Omental fat pad (tissue), 4 donors: ENCODE data around the gene RTF2. TPM values are rescaled to one million over a fixed set of nuclear protein-coding genes. Genes with fewer than 3 reads are reported as not detected.

Experiments used
- ATAC-seq: fragments of 150-250 bp; one replicate; pipeline ENCODE4 v1.9.1; 2016; ENCODE audit warnings: mild to moderate bottlenecking, moderate library complexity; ENCODE audit not compliant: low FRiP score
- DNase-seq: peaks from one replicate; pipeline ENCODE4 v3.0.0-alpha.2; 2019; ENCODE audit warnings: low spot score
- total RNA-seq, 4 donors: library from RNA; depleted of rRNA; stranded (reverse); fragments of >200 nt; gene quantifications; one replicate each; pipeline ENCODE4 v1.1.0, GENCODE V29; 2016
- TF ChIP-seq, protein P1 (sequence below), 3 donors: fragments of 450-650 bp; IDR thresholded peaks; one replicate each; pipeline ENCODE4 v1.5.1; 2016 to 2017; ENCODE audit warnings: antibody characterized with exemption in 3 of 3, mild to moderate bottlenecking in 3 of 3, moderate library complexity in 2 of 3

The RTF2 gene
- total RNA-seq, 4 donors from 2014 or later = 52.7 to 62.9 (median 53.7) TPM

DNA sequence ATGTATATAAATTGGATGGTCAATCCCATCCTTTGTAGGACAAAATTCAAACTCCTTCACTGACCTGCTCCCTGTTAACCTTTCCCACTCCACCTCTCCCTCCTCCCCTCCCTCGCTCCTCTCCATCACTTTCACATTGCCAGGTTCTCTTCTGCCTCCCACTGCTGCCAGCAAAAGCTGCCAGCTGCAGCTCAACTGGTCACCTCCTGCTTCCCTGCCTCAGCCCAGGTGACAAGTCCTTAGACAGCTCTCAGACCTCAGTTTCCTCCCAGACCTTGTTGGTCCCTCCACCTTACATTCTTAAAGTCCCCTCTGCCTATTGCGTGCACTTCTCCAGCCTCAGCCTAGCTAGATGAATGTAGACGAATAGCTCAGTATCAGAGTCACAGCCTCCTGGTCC, 23.3 kb upstream of the RTF2 start:
- TF ChIP-seq, protein P1, sequence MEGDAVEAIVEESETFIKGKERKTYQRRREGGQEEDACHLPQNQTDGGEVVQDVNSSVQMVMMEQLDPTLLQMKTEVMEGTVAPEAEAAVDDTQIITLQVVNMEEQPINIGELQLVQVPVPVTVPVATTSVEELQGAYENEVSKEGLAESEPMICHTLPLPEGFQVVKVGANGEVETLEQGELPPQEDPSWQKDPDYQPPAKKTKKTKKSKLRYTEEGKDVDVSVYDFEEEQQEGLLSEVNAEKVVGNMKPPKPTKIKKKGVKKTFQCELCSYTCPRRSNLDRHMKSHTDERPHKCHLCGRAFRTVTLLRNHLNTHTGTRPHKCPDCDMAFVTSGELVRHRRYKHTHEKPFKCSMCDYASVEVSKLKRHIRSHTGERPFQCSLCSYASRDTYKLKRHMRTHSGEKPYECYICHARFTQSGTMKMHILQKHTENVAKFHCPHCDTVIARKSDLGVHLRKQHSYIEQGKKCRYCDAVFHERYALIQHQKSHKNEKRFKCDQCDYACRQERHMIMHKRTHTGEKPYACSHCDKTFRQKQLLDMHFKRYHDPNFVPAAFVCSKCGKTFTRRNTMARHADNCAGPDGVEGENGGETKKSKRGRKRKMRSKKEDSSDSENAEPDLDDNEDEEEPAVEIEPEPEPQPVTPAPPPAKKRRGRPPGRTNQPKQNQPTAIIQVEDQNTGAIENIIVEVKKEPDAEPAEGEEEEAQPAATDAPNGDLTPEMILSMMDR (IDR thresholded peaks at IDR 0.05) = no peak
- ATAC-seq (no peak), DNase-seq (no peak)

DNA sequence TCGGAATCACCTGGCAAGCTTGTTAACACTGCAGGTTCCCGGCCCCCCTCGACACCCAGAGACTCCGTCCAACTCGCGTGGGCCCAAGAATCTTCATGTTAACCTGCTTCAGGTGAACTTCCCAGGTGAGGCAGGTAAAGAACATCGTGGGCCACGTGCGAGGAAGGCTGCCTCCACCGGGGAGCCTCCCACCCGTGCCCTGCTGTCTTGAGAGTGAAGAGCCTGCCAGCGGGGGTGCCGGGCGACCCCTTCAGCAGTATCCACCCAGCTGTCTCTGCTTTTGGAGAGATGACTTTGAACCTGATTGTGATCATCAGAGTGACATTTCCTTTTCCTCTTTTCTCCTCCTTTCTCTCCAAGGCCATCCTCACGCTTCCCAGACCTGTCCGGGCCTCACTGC, 22.9 kb upstream of the RTF2 start:
- TF ChIP-seq, protein P1 (IDR thresholded peaks at IDR 0.05) = no peak
- no peak for ATAC-seq
- no peak for DNase-seq

DNA sequence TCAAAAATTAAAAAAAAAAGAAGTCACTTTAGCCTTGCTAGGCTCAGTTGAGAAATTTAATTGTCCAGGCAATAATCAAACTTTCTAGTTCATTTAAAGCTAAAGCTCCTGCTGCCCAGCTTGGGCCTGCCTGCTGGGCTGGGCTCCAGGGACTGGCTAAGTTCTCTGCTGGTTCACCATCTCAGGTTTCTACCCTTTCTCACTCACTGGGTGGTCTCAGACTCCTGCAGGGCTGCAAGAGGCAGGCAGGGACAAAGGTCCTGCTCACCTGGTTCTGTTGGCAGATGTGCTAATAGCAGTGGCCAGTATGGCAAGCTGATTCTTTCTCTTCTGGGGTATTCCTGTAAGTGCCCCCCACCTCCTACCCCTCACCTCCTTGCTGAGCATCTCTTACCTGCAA, 21.2 kb upstream of the RTF2 start:
- ATAC-seq (no peak), DNase-seq (no peak)
- TF ChIP-seq, protein P1 (IDR thresholded peaks at IDR 0.05) = no peak

DNA sequence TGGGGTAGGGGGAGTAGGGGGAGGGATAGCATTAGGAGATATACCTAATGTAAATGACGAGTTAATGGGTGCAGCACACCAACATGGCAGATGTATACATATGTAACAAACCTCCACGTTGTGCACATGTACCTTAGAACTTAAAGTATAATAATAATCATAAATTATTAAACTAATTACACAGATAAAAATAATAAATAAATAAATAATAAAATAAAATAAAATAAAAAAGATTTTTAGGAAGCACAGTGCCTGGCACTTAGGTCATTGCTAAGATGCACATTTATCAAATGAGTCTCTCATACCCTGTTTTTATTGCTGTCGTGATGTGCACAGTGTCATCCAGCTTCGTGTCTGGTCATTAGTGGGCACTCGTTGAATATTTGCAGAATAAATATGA, 19.0 kb upstream of the RTF2 start:
- ATAC-seq (no peak), DNase-seq (no peak)
- TF ChIP-seq, protein P1 (IDR thresholded peaks at IDR 0.05) = no peak

DNA sequence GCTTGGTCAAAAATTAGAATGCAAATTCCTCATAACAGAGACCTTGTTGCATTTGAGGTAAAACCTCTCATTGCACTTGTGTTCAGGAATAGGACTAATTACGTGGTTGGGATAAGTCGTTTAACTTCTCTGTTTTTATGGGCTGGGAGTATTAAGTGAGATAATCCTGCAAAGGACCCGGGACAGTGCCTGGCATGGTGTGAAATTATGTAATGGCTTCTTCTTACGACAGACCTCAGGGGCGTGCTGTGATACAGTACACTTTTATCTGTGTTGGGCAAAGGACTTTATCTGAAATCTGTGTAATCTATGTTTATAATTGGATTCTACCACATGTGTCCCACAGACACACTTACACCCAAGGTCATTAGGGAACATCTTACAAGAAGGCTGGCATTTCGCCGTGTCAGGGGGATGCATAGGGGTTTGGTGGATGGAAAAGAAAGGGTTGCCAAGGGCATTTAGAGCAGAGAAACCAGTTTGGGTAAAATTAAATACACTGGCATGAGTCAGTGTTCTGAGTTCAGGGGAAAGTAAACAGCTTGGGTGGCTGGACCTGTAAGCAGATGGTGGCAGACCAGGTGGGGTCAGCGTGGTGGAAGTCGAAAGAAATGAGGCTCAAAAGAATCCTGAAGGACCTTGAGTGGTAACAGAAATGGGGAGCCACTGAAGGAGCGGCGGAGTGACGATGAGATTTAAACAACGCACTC, 17.2 kb upstream of the RTF2 start:
- TF ChIP-seq, protein P1 (IDR thresholded peaks at IDR 0.05) = no peak
- ATAC-seq (no peak), DNase-seq (no peak)

DNA sequence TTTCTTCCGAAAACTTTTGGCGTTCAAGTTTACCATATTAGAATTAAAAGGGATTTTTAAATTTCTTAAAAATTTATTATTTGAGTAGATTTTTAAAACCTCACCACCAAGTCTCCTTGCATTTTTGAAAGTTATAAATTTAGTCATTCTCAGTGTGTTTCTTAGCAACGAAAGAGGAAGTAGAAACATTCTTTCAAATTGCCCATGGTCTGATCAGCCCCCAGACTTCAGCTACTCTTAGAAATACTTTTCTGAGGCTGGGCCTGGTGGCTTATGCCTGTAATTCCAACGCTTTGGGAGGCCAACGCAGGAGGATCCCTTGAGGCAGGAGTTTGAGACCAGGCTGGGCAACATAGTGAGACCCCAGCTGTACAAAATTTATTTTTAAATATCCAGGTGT, 15.1 kb upstream of the RTF2 start:
- DNase-seq (no peak), ATAC-seq (no peak)
- TF ChIP-seq, protein P1 (IDR thresholded peaks at IDR 0.05) = no peak

DNA sequence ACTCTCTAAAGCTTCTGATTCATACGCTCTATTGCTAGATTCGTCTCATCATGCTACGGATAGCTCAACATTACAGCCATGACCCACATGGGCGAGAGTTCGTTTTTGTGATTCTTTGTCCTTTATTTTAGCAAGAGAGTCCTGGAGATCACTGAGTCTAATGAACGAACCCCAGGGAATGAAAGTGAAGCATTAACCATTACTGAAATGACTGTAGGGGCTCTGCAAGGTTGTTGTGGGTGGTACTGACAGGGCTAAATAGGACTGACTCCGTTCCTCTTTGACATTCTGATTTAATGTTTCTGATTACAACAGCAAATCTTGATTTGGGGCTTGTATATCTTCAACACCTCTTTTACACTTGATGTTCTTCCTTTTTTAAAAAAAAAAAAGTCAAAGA, 13.7 kb upstream of the RTF2 start:
- DNase-seq (no peak), ATAC-seq (no peak)
- TF ChIP-seq, protein P1 (IDR thresholded peaks at IDR 0.05) = no peak
